ENCODE results near the gene CLCN3.

Gene CLCN3

DNA sequence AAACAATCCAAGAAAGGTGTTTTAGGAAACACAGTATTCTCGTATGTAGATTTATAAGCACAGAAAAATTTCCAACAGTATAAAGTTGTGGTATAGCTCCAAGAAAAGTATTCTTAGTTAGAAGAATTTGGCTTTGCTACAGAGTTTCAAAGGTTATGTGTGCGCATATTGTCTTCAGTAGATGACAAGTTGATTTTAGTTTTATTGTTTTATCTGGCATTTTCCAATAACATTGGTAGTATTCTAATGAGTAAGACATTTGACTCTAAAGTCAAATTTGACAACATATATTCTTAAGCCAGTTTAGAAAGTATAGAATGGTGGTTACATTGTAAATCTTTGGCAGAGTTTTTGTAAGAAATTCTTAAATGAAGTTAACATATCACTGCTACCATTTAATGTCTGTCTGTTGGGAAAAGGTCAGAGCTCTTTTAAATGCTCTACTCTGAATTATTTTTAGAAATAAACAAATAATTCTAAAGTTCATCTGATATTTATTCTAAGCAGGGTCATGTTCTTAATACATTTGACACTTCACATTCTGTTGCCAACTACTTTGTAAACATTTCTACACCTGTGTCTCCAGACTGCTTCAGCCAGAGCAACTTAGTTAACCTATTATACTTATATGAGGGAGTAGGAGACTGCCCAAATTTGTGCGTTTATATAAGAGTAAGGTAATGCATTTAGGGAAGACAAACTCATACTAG, 30.0 kb downstream of the CLCN3 start:
- H3K4me1 ChIP-seq: no peaks in the 10 kb centered on the region
- no peak overlapping the region for H3K9ac ChIP-seq
- H3K9me3 ChIP-seq (ENCODE audit: control insufficient read depth, low read length): no peaks in the 10 kb centered on the region
- TF ChIP-seq, protein P1, sequence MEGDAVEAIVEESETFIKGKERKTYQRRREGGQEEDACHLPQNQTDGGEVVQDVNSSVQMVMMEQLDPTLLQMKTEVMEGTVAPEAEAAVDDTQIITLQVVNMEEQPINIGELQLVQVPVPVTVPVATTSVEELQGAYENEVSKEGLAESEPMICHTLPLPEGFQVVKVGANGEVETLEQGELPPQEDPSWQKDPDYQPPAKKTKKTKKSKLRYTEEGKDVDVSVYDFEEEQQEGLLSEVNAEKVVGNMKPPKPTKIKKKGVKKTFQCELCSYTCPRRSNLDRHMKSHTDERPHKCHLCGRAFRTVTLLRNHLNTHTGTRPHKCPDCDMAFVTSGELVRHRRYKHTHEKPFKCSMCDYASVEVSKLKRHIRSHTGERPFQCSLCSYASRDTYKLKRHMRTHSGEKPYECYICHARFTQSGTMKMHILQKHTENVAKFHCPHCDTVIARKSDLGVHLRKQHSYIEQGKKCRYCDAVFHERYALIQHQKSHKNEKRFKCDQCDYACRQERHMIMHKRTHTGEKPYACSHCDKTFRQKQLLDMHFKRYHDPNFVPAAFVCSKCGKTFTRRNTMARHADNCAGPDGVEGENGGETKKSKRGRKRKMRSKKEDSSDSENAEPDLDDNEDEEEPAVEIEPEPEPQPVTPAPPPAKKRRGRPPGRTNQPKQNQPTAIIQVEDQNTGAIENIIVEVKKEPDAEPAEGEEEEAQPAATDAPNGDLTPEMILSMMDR (IDR thresholded peaks at IDR 0.05): no peak
- no peak overlapping the region for H3K27ac ChIP-seq
- H3K79me2 ChIP-seq: no peaks in the 10 kb centered on the region
- no peak overlapping the region for H2AFZ ChIP-seq
- H3K27me3 ChIP-seq (ENCODE audit: control insufficient read depth, insufficient read depth, low read length): no peaks in the 10 kb centered on the region
- H3K36me3 ChIP-seq (ENCODE audit: control insufficient read depth, insufficient read depth, low read length): no peaks in the 10 kb centered on the region
- H3K4me2 ChIP-seq (ENCODE audit: low read length): no peak overlapping the region
- H3K4me3 ChIP-seq (ENCODE audit: low read depth, low read length): no peak overlapping the region

DNA sequence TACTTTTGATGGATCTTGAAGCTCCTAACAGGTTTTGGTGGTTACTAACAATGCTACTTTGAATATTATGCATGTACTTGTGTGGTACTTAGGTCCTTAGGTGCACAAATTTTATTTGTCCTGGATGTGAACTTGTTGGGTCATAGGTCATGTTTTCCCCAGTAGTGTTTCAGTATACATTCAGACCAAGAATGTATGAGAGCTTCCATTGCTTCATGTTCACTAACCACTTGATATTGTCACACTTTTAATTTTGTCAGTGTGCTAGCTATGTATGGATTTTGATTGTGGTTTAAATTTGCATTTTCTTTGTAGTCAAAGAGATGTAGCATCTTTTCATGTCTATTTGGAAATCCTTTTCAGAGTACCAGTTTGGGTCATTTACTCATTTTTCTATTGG, 32.2 kb downstream of the CLCN3 start:
- no peaks in the 10 kb centered on the region for H3K9me3 ChIP-seq (ENCODE audit: control insufficient read depth, low read length)
- H3K4me2 ChIP-seq (ENCODE audit: low read length): no peak overlapping the region
- TF ChIP-seq, protein P1 (IDR thresholded peaks at IDR 0.05): no peak
- H3K27me3 ChIP-seq (ENCODE audit: control insufficient read depth, insufficient read depth, low read length): no peaks in the 10 kb centered on the region
- no peaks in the 10 kb centered on the region for H3K4me1 ChIP-seq
- peaks cover 3% of the 10 kb centered on the region for H3K79me2 ChIP-seq
- H3K36me3 ChIP-seq (ENCODE audit: control insufficient read depth, insufficient read depth, low read length): no peaks in the 10 kb centered on the region
- H3K4me3 ChIP-seq (ENCODE audit: low read depth, low read length): no peak overlapping the region
- H3K27ac ChIP-seq: no peak overlapping the region
- no peak overlapping the region for H2AFZ ChIP-seq
- no peak overlapping the region for H3K9ac ChIP-seq

DNA sequence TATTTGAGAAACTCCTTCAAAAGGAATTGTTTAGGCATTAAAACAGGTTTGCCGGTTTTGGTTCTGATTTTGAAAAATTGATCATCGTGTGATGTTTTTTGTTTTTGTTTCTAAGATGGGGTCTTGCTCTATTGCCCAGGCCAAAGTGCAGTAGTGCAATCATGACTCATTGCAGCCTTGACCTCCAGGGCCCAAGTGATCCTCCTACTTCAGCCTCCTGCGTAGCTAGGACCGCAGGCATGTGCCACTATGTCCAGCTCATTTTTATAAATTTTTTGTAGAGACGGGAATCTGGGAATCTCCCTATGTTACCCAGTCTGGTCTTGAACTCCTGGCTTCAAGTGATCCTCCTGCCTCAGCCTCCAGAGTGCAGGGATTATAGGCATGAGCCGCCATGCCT, 35.0 kb downstream of the CLCN3 start:
- no peaks in the 10 kb centered on the region for H3K4me1 ChIP-seq
- H3K9ac ChIP-seq: no peak overlapping the region
- TF ChIP-seq, protein P1 (IDR thresholded peaks at IDR 0.05): no peak

DNA sequence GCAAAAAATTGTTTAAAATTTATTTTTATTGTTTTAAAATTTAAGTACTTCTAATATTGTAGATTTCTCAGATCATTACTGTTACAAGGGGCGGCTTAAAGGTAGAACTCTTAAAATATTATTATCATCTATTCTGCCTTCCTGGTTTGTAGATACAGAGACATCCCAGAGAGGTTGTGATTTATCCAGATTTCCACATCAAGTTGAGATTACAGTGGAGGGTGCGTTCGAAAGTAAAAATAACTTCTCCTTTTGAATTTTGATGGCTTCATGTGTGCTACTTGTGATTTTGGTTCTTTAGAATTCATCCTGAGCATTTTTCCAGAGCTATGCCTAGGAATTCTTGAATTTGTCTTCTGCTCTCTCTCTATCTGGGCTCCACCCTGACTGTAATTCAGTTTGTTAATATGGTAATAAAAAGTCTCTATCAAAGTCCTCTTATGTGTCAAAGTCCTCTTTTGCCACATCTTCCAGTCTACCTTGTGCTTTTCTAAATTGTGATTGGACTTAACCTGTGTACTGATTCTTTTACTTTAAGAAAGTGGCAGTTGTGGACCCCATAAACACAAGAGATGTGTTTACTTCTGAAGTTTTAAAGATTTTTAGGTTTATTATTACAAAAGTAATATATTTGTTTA, 37.2 kb downstream of the CLCN3 start:
- no peaks in the 10 kb centered on the region for H3K4me1 ChIP-seq
- H3K27me3 ChIP-seq (ENCODE audit: control insufficient read depth, insufficient read depth, low read length): no peaks in the 10 kb centered on the region
- H3K36me3 ChIP-seq (ENCODE audit: control insufficient read depth, insufficient read depth, low read length): no peaks in the 10 kb centered on the region
- no peak overlapping the region for H3K27ac ChIP-seq
- no peak overlapping the region for H3K4me3 ChIP-seq (ENCODE audit: low read depth, low read length)
- H3K4me2 ChIP-seq (ENCODE audit: low read length): no peak overlapping the region
- TF ChIP-seq, protein P1 (IDR thresholded peaks at IDR 0.05): no peak
- H2AFZ ChIP-seq: no peak overlapping the region
- no peak overlapping the region for H3K9ac ChIP-seq
- no peaks in the 10 kb centered on the region for H3K9me3 ChIP-seq (ENCODE audit: control insufficient read depth, low read length)
- H3K79me2 ChIP-seq: peaks cover 3% of the 10 kb centered on the region

More for the DNA sequence above, 35.0 kb downstream of the CLCN3 start:
- H3K9me3 ChIP-seq (ENCODE audit: control insufficient read depth, low read length): no peaks in the 10 kb centered on the region
- H2AFZ ChIP-seq: no peak overlapping the region
- H3K27me3 ChIP-seq (ENCODE audit: control insufficient read depth, insufficient read depth, low read length): no peaks in the 10 kb centered on the region
- no peaks in the 10 kb centered on the region for H3K36me3 ChIP-seq (ENCODE audit: control insufficient read depth, insufficient read depth, low read length)
- peaks cover 3% of the 10 kb centered on the region for H3K79me2 ChIP-seq
- H3K4me3 ChIP-seq (ENCODE audit: low read depth, low read length): no peak overlapping the region
- no peak overlapping the region for H3K4me2 ChIP-seq (ENCODE audit: low read length)
- H3K27ac ChIP-seq: no peak overlapping the region

All from parathyroid adenoma (tissue), 2 donors.